Activated naive CD8-positive, alpha-beta T cell treated with anti-CD3 and anti-CD28 coated beads, Interleukin-2, amount 10 ng/mL, durations not matched to agents 7 days and 5 days (primary cell): ENCODE results near the gene KDM4F. TPM values are rescaled to one million over a fixed set of nuclear protein-coding genes. Genes with fewer than 3 reads are reported as not detected.

Experiments used
- total RNA-seq, 2 experiments: library from RNA; stranded (reverse); gene quantifications; one replicate each; pipeline ENCODE4 v1.2.3, GENCODE V29; 2021

The KDM4F gene
- total RNA-seq, 2 experiments from 2014 or later, result not detected

Other genes starting within 250 kb of the KDM4F start
- gene CWC15, start 75.9 kb upstream of the KDM4F start, total RNA-seq, result 10 to 100 TPM; 80.7 to 83.0 TPM
- 1 to 10 TPM; 1.3 to 1.7 TPM for gene KDM4D, start 75.7 kb upstream of the KDM4F start, total RNA-seq
- not detected for gene KDM4E, start 24.2 kb upstream of the KDM4F start, total RNA-seq
- 10 to 100 TPM; 45.1 to 55.8 TPM for gene SRSF8, start 17.5 kb downstream of the KDM4F start, total RNA-seq
- 10 to 100 TPM; 23.8 TPM for gene ENDOD1, start 40.4 kb downstream of the KDM4F start, total RNA-seq
- gene SESN3, start 181.8 kb downstream of the KDM4F start, total RNA-seq, result 10 to 100 TPM; 45.4 to 48.8 TPM